Measurements from ENCODE around the gene JAG1.

Gene JAG1

GRCh38 chr20:10673176-10673841 is 490 bp downstream of the JAG1 start:
- ATAC-seq, result peak; percentile 3
- TF ChIP-seq CSDC2 (CRISPR knock-in tag; IDR thresholded peaks at IDR 0.05), result no peak

GRCh38 chr20:10672624-10673127 is 1.1 kb downstream of the JAG1 start:
- TF ChIP-seq ESRRG (CRISPR knock-in tag; IDR thresholded peaks at IDR 0.05) (no peak), ZNF565 (CRISPR knock-in tag; conservative IDR thresholded peaks at IDR 0.05; ENCODE audit: low read depth) (no peak), ZNF8 (CRISPR knock-in tag; IDR thresholded peaks at IDR 0.05) (no peak), ZC3H10 (CRISPR knock-in tag; IDR thresholded peaks at IDR 0.05) (no peak), ZFP30 (CRISPR knock-in tag; IDR thresholded peaks at IDR 0.05) (no peak)
- peak; percentile 43 for ATAC-seq

- peak; percentile 26 for ATAC-seq
- no peak for TF ChIP-seq ZFP3 (CRISPR knock-in tag; IDR thresholded peaks at IDR 0.05)
- no peak for TF ChIP-seq GLIS3 (CRISPR knock-in tag; IDR thresholded peaks at IDR 0.05)
- no peak for TF ChIP-seq BACH2 (CRISPR knock-in tag; IDR thresholded peaks at IDR 0.05; ENCODE audit: borderline replicate concordance)
- no peak for TF ChIP-seq ESRRG (CRISPR knock-in tag; IDR thresholded peaks at IDR 0.05)
These were observed 1.7 kb downstream of the JAG1 start for GRCh38 chr20:10671919-10672623.

GRCh38 chr20:10671221-10671918 is 2.4 kb downstream of the JAG1 start:
- peak; percentile 71 for ATAC-seq
- TF ChIP-seq ZC3H10 (CRISPR knock-in tag; IDR thresholded peaks at IDR 0.05) (no peak), PATZ1 (CRISPR knock-in tag; IDR thresholded peaks at IDR 0.05; ENCODE audit: borderline replicate concordance) (no peak), TCF4 (CRISPR knock-in tag; IDR thresholded peaks at IDR 0.05; ENCODE audit: borderline replicate concordance) (no peak), ZNF8 (CRISPR knock-in tag; IDR thresholded peaks at IDR 0.05) (no peak), ISL1 (CRISPR knock-in tag; IDR thresholded peaks at IDR 0.05) (no peak), PPARA (CRISPR knock-in tag; IDR thresholded peaks at IDR 0.05; ENCODE audit: borderline replicate concordance) (no peak), TSHZ2 (CRISPR knock-in tag; IDR thresholded peaks at IDR 0.05) (no peak), GLIS3 (CRISPR knock-in tag; IDR thresholded peaks at IDR 0.05) (no peak), ZFP3 (CRISPR knock-in tag; IDR thresholded peaks at IDR 0.05) (no peak)

- TF ChIP-seq ZNF565 (CRISPR knock-in tag; conservative IDR thresholded peaks at IDR 0.05; ENCODE audit: low read depth), result no peak
- no peak for TF ChIP-seq OSR1 (CRISPR knock-in tag; IDR thresholded peaks at IDR 0.05)
- no peak for TF ChIP-seq ZC3H10 (CRISPR knock-in tag; IDR thresholded peaks at IDR 0.05)
- TF ChIP-seq GLIS3 (CRISPR knock-in tag; IDR thresholded peaks at IDR 0.05), result no peak
- TF ChIP-seq PATZ1 (CRISPR knock-in tag; IDR thresholded peaks at IDR 0.05; ENCODE audit: borderline replicate concordance), result no peak
- no peak for TF ChIP-seq ZNF70 (CRISPR knock-in tag; IDR thresholded peaks at IDR 0.05)
- no peak for TF ChIP-seq CSRNP3 (CRISPR knock-in tag; IDR thresholded peaks at IDR 0.05)
- TF ChIP-seq ZFP30 (CRISPR knock-in tag; IDR thresholded peaks at IDR 0.05), result no peak
- TF ChIP-seq ZFP3 (CRISPR knock-in tag; IDR thresholded peaks at IDR 0.05), result no peak
- TF ChIP-seq CSDC2 (CRISPR knock-in tag; IDR thresholded peaks at IDR 0.05), result no peak
- TF ChIP-seq TSHZ2 (CRISPR knock-in tag; IDR thresholded peaks at IDR 0.05), result no peak
- TF ChIP-seq ISL1 (CRISPR knock-in tag; IDR thresholded peaks at IDR 0.05), result no peak
- no peak for ATAC-seq
These were observed 3.1 kb downstream of the JAG1 start for GRCh38 chr20:10670501-10671220.
